Measurements from ENCODE around the gene OTOG. TPM values are rescaled to one million over a fixed set of nuclear protein-coding genes. Genes with fewer than 3 reads are reported as not detected.

Gene OTOG
- total RNA-seq, 4 donors from 2014 or later: 0.09 TPM; not detected in 3

GRCh38 chr11:17652556-17652955, 105.5 kb downstream of the OTOG start:
- H3K27ac ChIP-seq: no peak overlapping the region
- H3K9me3 ChIP-seq: peaks cover 0 to 4% (median 0%) of the 10 kb centered on the region in 4 donors
- DNase-seq: no peak
- H3K4me1 ChIP-seq: no peaks in the 10 kb centered on the region
- TF ChIP-seq POLR2A (IDR thresholded peaks at IDR 0.05) (no peak), CTCF (IDR thresholded peaks at IDR 0.05) (no peak)
- H3K27me3 ChIP-seq: no peaks in the 10 kb centered on the region
- H3K36me3 ChIP-seq: no peaks in the 10 kb centered on the region
- no peak overlapping the region for H3K4me3 ChIP-seq

- TF ChIP-seq CTCF (IDR thresholded peaks at IDR 0.05): no peak
- no peak for TF ChIP-seq POLR2A (IDR thresholded peaks at IDR 0.05)
- Histone ChIP-seq H3K27me3 (no peaks in the 10 kb centered on the region), H3K4me1 (no peaks in the 10 kb centered on the region), H3K36me3 (no peaks in the 10 kb centered on the region), H3K9me3 (peaks cover 0 to 4% (median 0%) of the 10 kb centered on the region in 4 donors), H3K27ac (no peak overlapping the region), H3K4me3 (no peak overlapping the region)
- no peak for DNase-seq
Observed at GRCh38 chr11:17653611-17654010, 106.6 kb downstream of the OTOG start.

- Histone ChIP-seq H3K4me1 (no peaks in the 10 kb centered on the region), H3K9me3 (peaks cover 0 to 4% (median 0%) of the 10 kb centered on the region in 4 donors), H3K36me3 (no peaks in the 10 kb centered on the region), H3K27me3 (no peaks in the 10 kb centered on the region), H3K4me3 (no peak overlapping the region), H3K27ac (no peak overlapping the region)
- no peak for DNase-seq
- no peak for TF ChIP-seq POLR2A (IDR thresholded peaks at IDR 0.05)
- TF ChIP-seq CTCF (IDR thresholded peaks at IDR 0.05): no peak
Observed at GRCh38 chr11:17655682-17656081, 108.6 kb downstream of the OTOG start.

- H3K4me3 ChIP-seq: no peak overlapping the region
- no peak for DNase-seq
- TF ChIP-seq POLR2A (IDR thresholded peaks at IDR 0.05) (no peak), CTCF (IDR thresholded peaks at IDR 0.05) (no peak)
- no peaks in the 10 kb centered on the region for H3K36me3 ChIP-seq
- H3K9me3 ChIP-seq: peaks cover 0 to 4% (median 0%) of the 10 kb centered on the region in 4 donors
- no peaks in the 10 kb centered on the region for H3K27me3 ChIP-seq
- no peaks in the 10 kb centered on the region for H3K4me1 ChIP-seq
- no peak overlapping the region for H3K27ac ChIP-seq
Observed at GRCh38 chr11:17658211-17658610, 111.2 kb downstream of the OTOG start.

GRCh38 chr11:17668166-17668565, 121.1 kb downstream of the OTOG start:
- no peak for DNase-seq
- Histone ChIP-seq H3K4me1 (no peaks in the 10 kb centered on the region), H3K36me3 (no peaks in the 10 kb centered on the region), H3K27me3 (no peaks in the 10 kb centered on the region), H3K27ac (no peak overlapping the region), H3K9me3 (no peaks in the 10 kb centered on the region), H3K4me3 (no peak overlapping the region)
- no peak for TF ChIP-seq POLR2A (IDR thresholded peaks at IDR 0.05)
- TF ChIP-seq CTCF (IDR thresholded peaks at IDR 0.05): no peak

- no peak for TF ChIP-seq POLR2A (IDR thresholded peaks at IDR 0.05)
- no peak for TF ChIP-seq CTCF (IDR thresholded peaks at IDR 0.05)
- peaks cover 0 to 14% (median 0%) of the 10 kb centered on the region in 4 donors for H3K9me3 ChIP-seq
- no peaks in the 10 kb centered on the region for H3K36me3 ChIP-seq
- H3K27ac ChIP-seq: no peak overlapping the region
- no peaks in the 10 kb centered on the region for H3K4me1 ChIP-seq
- no peaks in the 10 kb centered on the region for H3K27me3 ChIP-seq
- DNase-seq: no peak
- no peak overlapping the region for H3K4me3 ChIP-seq
Observed at GRCh38 chr11:17672469-17672868, 125.4 kb downstream of the OTOG start.

All from Peyer's patch (tissue), 4 donors.